Suppressor macrophage treated with lipopolysaccharide for 1 hour (primary cell): Measurements from ENCODE around the gene DOK5.
A peak's percentile ranks its signal among the peaks of the same experiment; 100 is the strongest.

Experiments used
- DNase-seq, 3 donors: peaks; one replicate each; pipeline ENCODE4 v3.0.0-alpha.2; 2020 to 2022

Gene DOK5

DNA sequence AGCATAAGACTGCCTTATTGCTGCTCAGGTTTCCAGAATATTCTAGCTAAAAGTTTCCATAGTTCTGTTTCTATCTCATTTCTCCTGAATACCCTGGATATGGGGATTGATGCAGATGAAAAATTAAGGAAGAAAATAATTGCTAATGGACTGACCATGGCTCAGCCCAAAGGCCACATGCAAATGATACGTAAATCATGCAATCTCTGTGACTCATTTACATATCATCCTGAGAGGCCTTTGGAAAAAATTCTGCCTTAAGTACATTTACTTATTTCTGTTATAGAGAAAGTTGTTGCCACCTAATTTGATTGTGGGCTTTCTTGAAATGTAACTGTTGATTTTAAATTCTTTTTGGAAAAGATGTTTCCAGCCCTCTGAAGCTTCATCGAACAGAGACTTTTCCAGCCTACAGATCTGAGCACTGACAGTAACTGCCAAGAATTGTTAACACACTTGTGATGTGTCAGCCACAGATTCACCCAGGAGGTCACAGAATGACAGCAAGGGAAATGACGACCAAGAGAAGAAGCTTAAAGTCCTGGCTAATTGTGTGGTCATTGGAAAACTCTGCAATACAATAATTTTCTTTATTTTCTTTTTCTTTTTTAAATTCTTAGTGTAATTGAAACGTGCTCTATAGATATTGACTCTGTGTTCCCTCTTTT lies 174.8 kb downstream of the DOK5 start:
- DNase-seq, result no peak

DNA sequence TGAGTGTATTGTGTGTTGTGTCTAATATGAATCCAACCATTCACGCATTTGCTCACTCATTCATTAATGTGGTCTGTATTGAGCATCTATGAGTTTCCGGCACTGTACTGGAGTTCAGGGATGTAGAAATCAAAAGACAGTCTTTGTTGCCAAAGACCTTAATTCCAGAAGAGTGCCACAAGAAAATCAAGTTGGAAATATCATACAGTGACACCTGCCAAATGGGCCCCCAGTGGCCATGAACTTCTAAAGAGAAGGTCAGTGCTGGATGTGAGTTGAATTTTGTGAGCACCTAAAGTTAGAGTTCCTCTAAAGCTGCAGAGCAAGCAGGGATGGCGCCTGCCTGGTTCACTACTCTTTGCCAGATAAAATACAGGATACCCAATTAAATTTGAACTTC lies 175.9 kb downstream of the DOK5 start:
- no peak for DNase-seq

DNA sequence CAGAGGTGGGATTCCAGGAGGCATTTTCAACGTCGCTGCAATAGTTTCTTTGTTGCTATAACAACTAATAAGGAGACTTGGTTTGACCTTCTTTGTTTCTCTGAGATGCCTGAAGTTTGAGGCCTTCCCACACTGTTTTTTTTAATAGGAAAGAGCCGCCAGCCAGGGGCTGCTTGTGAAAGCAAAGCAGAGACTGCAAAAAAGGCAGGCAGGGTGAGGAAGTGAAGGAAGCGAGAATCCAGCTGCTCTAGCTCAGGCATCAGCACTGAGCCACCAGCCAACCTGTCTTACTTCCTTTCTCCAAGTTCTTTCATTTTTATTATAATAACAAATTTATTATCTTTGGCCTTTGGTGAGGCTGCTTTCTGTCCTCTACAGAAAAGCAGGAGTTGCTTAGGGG lies 179.1 kb downstream of the DOK5 start:
- no peak for DNase-seq

DNA sequence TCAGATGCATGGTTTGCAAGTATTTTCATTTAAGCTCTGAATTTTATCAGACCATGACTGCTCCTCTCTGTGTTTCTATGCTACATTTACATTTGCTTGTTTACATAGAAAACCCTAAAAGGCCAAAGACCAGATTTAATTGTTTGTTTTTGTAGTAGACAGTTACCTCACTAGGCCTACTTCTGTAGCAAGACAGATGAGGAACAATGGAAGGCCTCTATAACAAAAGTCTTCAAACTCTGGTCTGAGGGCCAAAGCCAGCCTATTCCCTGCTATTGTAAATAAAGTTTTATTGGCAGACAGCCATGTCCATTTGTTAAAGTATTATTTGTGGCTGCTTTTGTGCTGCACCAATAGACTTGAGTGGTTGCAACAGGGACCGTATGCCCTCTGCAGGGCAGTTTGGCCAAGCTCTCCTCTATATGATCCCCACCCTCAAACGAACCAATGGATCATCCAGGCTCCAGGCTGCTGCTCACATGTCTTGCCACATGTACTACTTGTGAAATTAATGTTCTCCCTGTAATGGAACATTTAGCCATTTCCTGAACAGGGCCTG lies 182.0 kb downstream of the DOK5 start:
- no peak for DNase-seq

DNA sequence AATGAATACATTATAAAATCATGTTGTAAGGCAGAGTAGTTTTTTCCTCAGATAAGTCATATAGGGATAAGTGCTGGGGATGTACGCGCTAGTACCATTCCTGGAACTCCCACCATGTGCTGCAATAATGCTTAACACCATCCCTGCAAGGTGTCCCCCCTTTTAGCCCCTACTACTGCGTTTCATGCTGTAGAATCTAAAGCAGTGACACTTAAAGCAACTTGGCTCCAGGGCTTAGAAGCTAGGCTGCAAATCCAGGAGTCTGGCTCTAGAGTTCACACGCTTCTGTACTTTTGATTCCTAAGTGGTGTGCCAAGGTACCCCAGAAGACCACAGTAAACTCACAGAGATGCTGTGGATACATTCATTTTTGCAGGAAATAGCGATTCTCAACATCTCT lies 183.1 kb downstream of the DOK5 start:
- no peak for DNase-seq

DNA sequence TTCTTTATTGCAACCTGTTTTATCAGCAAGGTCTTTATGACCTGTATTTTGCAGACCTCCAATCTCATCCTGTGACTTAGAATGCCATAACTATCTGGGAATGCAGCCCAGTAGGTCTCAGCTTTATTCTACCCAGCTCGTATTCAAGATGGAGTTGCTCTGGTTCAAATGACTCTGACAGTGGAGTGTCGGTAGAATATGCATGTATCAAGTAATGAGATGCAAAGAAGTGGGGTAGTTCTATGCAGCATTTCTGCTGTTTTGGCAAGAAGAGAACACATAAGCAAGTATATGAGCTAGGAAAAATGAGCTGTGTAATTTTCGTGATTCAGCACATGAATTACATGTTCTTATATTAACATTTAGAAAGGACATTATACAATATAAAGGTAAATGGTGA lies 185.9 kb downstream of the DOK5 start:
- DNase-seq, result no peak

DNA sequence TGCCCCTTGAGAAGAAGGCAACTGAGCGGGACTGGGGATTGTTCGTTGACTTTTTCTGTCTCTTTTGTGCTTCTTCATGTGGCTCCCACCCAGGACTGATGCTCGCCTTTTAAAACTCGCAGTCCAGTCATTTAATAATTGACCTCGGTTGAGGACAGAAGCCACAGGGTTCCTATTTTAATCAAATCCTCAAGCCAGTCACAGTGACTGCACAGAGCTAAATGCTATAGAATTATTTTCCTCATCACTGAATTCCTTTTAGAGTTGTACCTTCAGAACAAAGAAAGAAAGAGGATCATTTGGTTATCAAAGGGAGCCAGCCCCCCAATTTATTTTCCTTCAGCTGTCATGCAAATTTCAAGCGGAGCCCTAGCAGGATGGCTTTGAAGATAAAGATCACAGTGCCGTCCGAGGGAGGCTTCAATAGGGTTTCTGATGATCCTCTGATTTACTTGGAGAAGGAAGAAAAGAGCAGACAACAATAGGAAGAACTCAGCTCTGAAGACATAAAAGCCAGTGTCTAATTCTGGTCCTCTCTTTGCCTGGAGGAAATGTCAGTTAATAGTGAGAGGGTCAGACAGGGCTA lies 186.6 kb downstream of the DOK5 start:
- no peak for DNase-seq

DNA sequence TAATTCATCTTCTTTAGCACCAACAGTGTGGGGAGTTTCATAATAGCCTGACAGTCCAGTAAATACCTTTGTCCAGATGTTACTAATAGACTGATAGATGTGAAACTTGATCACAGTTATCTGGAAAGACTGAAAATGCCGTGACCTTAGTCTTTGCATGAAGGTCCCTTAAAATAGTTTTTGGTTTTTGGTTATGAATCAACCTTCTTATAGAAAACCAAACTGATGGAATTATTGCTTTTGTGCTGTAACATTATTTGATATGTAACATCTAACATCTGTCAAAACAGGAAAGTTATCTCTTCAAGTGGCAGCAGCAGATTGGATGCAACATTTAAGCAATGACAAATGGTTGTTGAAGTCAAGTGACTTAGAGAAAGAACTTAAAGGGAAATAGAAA lies 190.4 kb downstream of the DOK5 start:
- DNase-seq, result no peak

DNA sequence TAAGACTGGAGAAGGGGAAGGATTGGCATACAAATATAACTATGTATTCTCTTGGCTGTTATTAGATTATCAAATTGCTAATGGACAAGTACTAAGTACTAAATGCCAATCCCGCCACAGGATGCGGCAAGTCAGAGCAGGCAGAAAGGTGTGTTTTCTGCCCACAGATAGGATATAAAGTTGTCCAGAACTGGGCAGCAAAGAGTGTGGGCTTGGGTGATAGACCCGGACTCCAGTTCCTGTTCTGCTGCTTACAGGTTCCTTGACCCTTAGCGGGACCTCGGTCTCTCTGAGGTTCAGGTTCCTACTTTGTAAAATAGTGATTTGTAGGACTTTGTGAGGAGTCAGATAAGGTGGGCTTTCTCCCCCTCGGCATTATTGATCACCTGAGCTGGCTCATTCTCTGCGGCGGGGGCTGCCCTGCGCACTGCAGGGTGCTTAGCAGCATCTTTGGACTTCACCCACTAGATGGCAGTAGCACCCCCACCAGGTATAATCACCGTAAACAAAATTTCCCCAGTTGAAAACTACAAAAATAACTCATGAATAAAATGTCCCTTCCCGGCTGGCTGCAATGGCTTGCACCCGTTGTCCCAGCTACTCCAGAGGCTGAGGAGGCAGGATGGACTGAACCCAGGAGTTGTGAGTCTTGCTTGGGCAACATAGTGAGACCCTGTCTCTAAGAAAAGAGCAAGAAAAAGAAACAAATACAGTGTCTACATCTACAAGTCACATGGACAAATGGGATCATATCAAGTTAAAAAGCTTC lies 193.1 kb downstream of the DOK5 start:
- peak; percentile 21 to 48 (median 29) for DNase-seq

DNA sequence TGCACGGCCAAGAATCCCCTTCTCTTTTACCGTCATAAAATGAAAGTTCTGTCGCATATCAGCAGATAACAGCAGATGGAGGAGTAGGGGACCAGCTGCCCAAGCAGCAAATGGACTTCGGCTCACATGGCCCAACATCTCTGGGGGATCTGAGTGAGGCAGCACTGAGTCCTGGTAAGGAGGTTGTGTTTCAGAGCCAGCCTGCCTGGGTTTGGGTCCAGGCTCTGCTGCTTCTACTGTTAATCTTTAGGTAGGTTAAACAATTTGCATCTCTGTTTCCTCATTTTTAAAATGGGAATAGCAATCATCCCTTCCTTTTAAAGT lies 193.6 kb downstream of the DOK5 start:
- no peak for DNase-seq

DNA sequence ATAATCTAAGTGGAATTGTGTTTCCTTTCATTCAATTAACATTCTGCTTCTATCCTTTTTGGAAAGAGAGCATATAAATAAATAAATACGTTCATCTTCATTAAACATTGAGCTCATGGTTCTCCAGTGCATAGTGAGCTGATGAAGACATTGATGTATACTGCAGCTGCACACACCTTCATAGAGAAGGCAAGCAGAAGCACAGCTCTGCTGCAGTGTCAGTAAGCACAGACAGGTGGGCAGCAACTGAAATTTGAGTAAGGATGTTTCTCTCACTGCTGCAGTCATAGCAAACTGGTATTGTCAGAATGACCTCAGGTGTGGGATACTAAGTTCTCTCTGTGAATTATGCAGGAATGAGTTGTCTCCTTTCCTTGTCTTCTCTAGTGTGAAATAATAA lies 202.9 kb downstream of the DOK5 start:
- DNase-seq, result no peak

DNA sequence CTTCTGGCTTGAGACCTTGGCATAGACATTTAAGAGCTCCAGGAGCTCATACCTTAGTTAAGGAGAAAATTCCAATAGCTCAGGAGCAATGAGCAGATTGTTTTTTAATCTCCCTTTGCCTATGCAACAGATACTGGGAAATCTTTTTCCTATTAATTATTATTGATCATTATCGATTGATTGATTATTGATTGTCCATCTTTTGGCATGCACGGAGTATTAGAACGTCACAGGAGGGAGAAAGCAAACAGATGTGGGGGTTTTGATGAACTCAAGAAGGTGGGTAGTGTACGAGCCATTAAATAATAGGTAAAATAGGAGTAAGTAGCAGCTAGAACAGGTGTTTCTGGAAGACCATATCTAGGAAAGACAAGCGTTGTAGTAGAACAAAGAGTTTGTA lies 205.0 kb downstream of the DOK5 start:
- no peak for DNase-seq

DNA sequence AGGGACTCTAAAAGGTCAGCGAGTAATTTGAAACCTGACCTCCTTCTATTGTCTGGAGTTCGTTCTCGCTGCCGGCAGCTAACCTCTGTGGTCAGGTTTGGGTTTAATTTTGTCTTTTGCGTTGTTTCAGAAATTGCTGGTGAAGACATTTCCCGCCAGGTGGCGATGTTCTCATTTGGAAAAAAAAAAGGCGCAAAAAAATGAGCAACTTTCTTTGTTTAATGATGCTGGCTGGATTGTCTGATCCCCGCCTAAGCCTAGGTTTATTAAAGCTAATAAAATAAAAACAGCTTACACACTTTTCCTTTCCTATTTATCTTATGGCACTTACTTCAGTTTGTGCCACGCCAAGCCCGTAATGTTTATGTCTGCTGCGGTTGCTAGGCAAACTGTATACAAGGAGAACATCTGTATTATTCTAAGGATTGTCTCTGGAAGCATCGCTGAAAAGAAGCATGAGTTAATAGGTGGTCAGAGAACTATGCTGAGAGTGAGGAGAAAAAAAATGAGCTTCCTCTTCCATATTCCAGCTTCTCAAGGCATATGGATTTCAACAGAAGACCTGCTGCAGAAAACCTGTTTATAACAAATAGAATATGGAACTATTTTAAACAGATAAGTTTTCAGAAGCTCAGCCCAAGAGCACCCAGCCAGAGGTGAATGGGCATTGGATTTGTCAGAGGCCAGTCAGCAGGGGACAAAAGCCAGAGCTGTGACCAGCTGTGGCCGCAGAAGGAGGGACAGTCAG lies 205.7 kb downstream of the DOK5 start:
- DNase-seq, result peak; percentile 30 to 44 (median 41)

DNA sequence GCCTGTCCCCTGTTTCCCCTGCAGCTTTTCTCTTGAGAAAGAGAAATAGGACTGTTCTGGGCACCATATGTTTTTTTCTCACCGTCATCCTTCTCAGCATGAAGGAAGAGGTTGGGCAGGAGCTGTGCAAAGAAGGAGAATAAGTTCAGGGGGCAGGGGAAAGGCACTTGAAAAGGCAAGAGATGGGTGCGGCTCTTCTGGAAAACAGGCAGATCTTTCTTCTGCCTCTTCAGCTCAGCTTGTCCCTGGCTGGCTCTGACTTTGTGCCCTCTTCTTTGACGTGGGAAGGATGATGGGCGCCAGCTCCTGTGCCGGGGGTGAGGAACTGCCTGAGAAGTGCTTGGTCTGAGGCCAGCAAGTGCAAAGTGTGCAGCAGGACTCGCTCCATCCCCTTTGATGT lies 206.5 kb downstream of the DOK5 start:
- no peak for DNase-seq

DNA sequence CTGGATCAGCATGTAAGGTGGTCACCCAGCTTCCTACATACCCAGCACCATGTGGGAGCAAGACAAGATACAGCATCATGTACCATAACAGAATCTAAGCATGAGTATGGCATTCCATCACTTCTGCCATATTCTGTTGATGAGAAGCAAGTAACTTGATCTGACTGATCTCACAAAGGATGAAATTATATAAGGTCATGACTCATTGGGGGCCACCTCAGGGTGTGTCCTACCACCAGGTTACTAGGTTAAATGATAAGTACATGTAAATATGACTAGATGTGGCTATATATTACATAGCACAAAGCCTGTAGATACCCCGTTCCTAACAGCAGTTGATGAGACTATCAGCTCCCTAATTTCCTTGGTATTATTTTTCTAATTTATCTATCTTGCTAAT lies 213.1 kb downstream of the DOK5 start:
- DNase-seq, result no peak

DNA sequence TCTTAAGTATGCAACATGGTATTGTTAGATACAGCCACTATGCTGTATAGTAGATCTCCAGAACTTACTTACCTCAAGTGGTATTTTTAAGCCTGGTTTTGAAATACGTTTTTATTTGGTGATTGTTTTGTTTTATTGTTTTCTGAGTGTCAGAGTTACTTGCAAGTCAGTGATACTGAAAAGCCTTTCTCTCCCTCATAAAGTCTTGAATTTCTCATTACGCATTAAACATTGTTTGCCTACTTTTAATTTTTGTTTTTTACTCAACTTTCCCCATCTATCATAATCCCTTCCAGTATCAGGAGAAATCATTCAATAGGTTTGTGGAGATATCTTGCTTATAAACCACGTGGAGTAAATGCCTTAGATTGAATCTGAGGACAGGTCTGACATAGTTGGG lies 214.9 kb downstream of the DOK5 start:
- DNase-seq, result no peak

DNA sequence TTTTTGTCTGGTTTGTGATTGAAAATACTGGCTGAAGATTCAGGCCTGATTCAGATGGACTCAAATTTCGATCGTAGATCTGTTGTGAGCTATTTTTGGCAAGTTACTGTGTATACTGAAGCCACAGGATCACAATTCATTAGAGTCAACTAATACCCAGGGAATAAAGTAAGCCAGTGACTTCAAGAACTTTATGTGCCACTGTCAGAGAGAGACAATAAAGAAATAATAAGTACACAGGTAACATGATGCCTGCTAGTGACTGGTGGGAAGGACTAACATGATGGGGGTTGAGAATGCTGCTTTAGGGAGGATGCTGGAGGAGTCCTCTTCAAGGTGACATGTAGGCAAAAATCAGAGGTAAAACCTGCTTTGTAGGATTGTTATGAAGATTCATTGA lies 215.9 kb downstream of the DOK5 start:
- no peak for DNase-seq

DNA sequence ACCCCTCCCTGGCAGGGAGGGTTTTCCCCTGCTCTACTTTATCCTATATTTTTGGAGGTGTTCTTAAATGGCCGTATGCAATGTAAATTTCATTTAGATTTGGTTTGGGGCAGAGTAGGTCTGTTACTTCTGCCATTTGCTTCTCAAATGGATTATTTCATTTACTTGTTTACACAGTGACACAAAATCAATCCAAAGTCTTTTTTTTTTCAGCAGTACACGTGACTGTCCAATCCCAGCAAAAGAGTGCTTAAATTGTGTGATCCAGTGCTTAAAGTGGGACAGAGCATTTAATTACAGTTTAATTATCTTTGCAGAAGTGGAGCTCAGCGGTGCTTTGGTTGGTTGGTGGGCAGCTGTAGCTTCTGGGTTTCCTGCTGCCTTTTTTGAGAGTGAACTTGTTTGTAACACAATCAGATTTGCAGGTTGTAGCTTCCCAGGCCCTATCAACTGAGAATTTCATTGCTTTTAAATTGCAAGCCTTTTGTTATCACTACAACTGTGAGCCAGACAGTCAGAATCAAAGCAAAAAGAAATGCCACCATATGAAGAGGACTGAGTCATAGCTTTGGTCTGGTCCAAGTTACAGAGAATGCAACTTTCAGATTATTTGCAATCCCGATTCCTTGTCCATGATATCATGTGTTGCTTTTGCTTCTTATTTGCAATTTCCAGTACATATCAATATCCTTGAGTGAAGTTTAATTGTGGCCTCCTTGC lies 216.9 kb downstream of the DOK5 start:
- DNase-seq, result no peak

DNA sequence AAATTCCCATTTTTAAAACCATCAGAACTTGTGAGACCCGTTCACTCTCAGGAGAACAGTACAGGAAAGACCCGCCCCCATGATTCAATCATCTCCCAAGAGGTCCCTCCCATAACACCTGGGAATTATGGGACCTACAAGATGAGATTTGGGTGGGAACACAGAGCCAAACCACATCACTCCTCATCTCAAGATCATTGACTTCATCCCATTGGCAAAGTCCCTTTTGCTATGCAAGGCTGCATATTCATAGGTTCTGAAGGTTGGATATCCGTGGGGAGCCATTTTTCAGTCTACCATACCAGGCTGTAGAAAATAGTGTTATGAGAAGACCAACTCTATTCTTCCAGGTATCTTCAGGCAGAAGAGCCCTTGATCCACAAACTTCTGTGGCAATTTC lies 219.1 kb downstream of the DOK5 start:
- no peak for DNase-seq

DNA sequence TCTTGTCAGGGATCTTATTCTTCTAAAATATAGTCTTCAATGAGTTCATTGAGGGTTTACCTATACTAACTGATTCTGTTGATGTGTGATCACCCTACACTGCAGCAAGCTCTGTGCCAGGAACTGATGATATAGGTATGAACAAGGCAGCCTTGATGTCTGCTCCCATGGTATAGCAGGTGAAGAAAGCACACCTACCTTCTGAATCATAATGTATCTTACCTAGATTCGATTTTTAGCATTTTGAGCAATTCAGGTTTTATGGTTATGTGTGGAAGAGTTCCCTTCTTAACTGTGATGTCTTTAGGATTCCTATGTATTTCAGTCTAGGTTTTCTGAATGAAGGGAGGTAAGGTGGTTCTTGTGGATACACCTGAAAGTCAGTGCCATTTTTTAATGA lies 223.0 kb downstream of the DOK5 start:
- DNase-seq, result no peak
